ENCODE data around the gene AKAP13. TPM values are rescaled to one million over a fixed set of nuclear protein-coding genes. Genes with fewer than 3 reads are reported as not detected.

Gene AKAP13
- total and polyA plus RNA-seq, 2 of the 8 experiments (the other 6 are each of a cell fraction or from before 2014, with no cell fraction given) = 14.0 to 46.2 TPM

GRCh38 chr15:85763157-85763556 lies 382.8 kb downstream of the AKAP13 start (continued):
- no peak for TF ChIP-seq E2F6 (IDR thresholded peaks at IDR 0.05)
- no peak for TF ChIP-seq NANOG (IDR thresholded peaks at IDR 0.05; ENCODE audit: insufficient read depth, low read depth, low read length, poor library complexity, severe bottlenecking)
- no peak for TF ChIP-seq JUND (IDR thresholded peaks at IDR 0.05; ENCODE audit: low read length)

Measured in H1 (cell line).